K562 (cell line): ENCODE results near the gene SLC16A13. TPM values are rescaled to one million over a fixed set of nuclear protein-coding genes. Genes with fewer than 3 reads are reported as not detected.

Experiments
- ATAC-seq: fragments of 200-7000 bp; cut with Tn5 transposase; 3 replicates; pipeline ENCODE4 v1.9.1; 2020; ENCODE audit warnings: moderate library complexity
- BruUV-seq: library from RNA; stranded (reverse); fragments of 400-500 nt; replicated peaks from 2 replicates; lab custom pipeline; 2021; lab: Mats Ljungman, UMichigan
- CTCF ChIA-PET: fragments of 300-600 bp; formaldehyde crosslinking; extraction: SDS; loops from one replicate; lab custom pipeline; 2021; ENCODE audit warnings: low intra/inter-chr PET ratio; lab: Yijun Ruan, JAX
- POLR2A ChIA-PET: fragments of 300-600, 350-650 bp; sonication (Branson Sonifier 250); formaldehyde crosslinking; extraction: SDS; loops from one replicate; lab custom pipeline; 2021; ENCODE audit warnings: antibody characterized with exemption, inconsistent platforms; lab: Yijun Ruan, JAX
- DNase-seq, 4 experiments: peaks; one replicate each; pipeline versions ENCODE4 v3.0.0 to v3.0.0-alpha.2; 2011 to 2018; ENCODE audit warnings: low spot score in 3 of 4, mixed read lengths in 3 of 4; ENCODE audit errors: extremely low read depth in 1 of 4
- FAIRE-seq: peaks from 2 replicates; lab custom pipeline; 2011; peaks lifted over from hg19 to GRCh38; lab: Jason Lieb, UNC
- H2AFZ ChIP-seq: 2 replicates; pipeline ENCODE4 v1.6.0; 2011; ENCODE audit warnings: low read depth, low read length, control low read depth, inconsistent platforms
- H3K27ac ChIP-seq: fragments of 200-600 bp; 3 replicates; pipeline ENCODE4 v1.8.0; 2011; ENCODE audit warnings: low read depth, mild to moderate bottlenecking, control low read depth, inconsistent platforms, low read length, moderate library complexity, mixed read lengths; ENCODE audit errors: extremely low read depth
- H3K27me3 ChIP-seq, 2 experiments: fragments of 300-600 bp in 1 of 2; 2 replicates in 1 of 2; 3 replicates in 1 of 2; pipeline versions ENCODE4 v1.6.0 to v1.8.0; 2011; ENCODE audit warnings: inconsistent platforms in 2 of 2, low read length in 2 of 2, mild to moderate bottlenecking in 1 of 2, mixed read lengths in 1 of 2, moderate library complexity in 1 of 2; ENCODE audit not compliant: control insufficient read depth in 2 of 2, insufficient read depth in 2 of 2
- H3K36me3 ChIP-seq: fragments of 300-600 bp; 3 replicates; pipeline ENCODE4 v1.8.0; 2011; ENCODE audit warnings: mild to moderate bottlenecking, low read length, inconsistent platforms; ENCODE audit not compliant: control insufficient read depth, insufficient read depth
- H3K4me1 ChIP-seq, 2 experiments: fragments of 200-600 bp in 1 of 2; replicated peaks in 1 of 2; 2 replicates in 1 of 2; 3 replicates in 1 of 2; pipeline versions ENCODE4 v1.5.1 to v1.8.0; 2011; ENCODE audit warnings: inconsistent platforms in 2 of 2, low read length in 2 of 2, mild to moderate bottlenecking in 1 of 2, mixed read lengths in 1 of 2, moderate library complexity in 1 of 2; ENCODE audit not compliant: control insufficient read depth in 2 of 2, insufficient read depth in 2 of 2
- H3K4me2 ChIP-seq: 2 replicates; pipeline ENCODE4 v1.6.1; 2011; ENCODE audit warnings: low read length, control low read depth, inconsistent platforms, mixed read lengths; ENCODE audit not compliant: insufficient read depth
- H3K4me3 ChIP-seq: fragments of 200-600 bp; sonication (generic), shearing (Covaris generic); 2 replicates; pipeline ENCODE4 v1.5.1; 2016; ENCODE audit warnings: control low read depth, inconsistent platforms
- H3K79me2 ChIP-seq: fragments of 200-600 bp; 3 replicates; pipeline ENCODE4 v1.8.0; 2011; ENCODE audit warnings: low read length, inconsistent platforms; ENCODE audit not compliant: control insufficient read depth, insufficient read depth
- H3K9ac ChIP-seq, 2 experiments: 2 replicates each; pipeline versions ENCODE4 v1.6.0 to v1.6.1; 2011; ENCODE audit warnings: low read depth in 2 of 2, low read length in 2 of 2, control low read depth in 1 of 2, inconsistent platforms in 1 of 2, mild to moderate bottlenecking in 1 of 2, mixed read lengths in 1 of 2; ENCODE audit not compliant: insufficient read depth in 1 of 2
- H3K9me1 ChIP-seq: one replicate; pipeline ENCODE4 v1.6.0; 2011; ENCODE audit warnings: inconsistent platforms, mild to moderate bottlenecking, low read length, moderate library complexity; ENCODE audit not compliant: control insufficient read depth, insufficient read depth
- H3K9me3 ChIP-seq: replicated peaks from 2 replicates; pipeline ENCODE4 v1.5.1; 2011; ENCODE audit warnings: low read depth, low read length, inconsistent platforms; ENCODE audit not compliant: control insufficient read depth, insufficient read depth
- H4K20me1 ChIP-seq: replicated peaks from 2 replicates; pipeline ENCODE4 v1.6.1; 2011; ENCODE audit warnings: low read length, inconsistent platforms, mixed read lengths; ENCODE audit not compliant: control insufficient read depth, insufficient read depth
- KDM1A ChIP-seq, 2 experiments: fragments of 450-650 bp; IDR thresholded peaks; 2 replicates each; pipeline ENCODE4 v1.6.1; 2016; ENCODE audit warnings: mild to moderate bottlenecking in 2 of 2
- RAD21 ChIP-seq, 2 experiments: fragments of 250-450 bp in 1 of 2; fragments of 450-650 bp in 1 of 2; sonication (Bioruptor Pico) in 1 of 2; formaldehyde crosslinking in 1 of 2; IDR thresholded peaks in 1 of 2; conservative IDR thresholded peaks in 1 of 2; 2 replicates each; pipeline versions ENCODE4 v1.4.0 to v1.8.0; 2020 to 2022; ENCODE audit warnings: mild to moderate bottlenecking in 2 of 2, moderate library complexity in 1 of 2
- TSC22D4 ChIP-seq: fragments of 450-650 bp; IDR thresholded peaks from 2 replicates; pipeline ENCODE4 v1.6.1; 2016; ENCODE audit warnings: missing genetic modification characterization, missing biosample characterization, control low read depth
- ZNF274 ChIP-seq: IDR thresholded peaks from 2 replicates; pipeline ENCODE4 v1.6.1; 2011; ENCODE audit warnings: low read depth, mild to moderate bottlenecking, low read length, moderate library complexity, borderline replicate concordance
- WGBS: fragments of 100-300 bp; shearing (Covaris generic); methylation state at CpG from one replicate; pipeline ENCODE4 v1.1.6; 2016; ENCODE audit warnings: low coverage, mixed read lengths; ENCODE audit not compliant: insufficient coverage; ENCODE audit errors: missing lambda C conversion rate; 5-methylcytosine and 5-hydroxymethylcytosine counted together
- in situ Hi-C: fragments of 300-500 bp; cut with MboI; formaldehyde crosslinking; loops from 4 replicates; pipeline ENCODE4 v1.15.0; 2018; ENCODE audit warnings: inconsistent platforms, mixed read lengths
- intact Hi-C: fragments of 100-400 bp; cut with micrococcal nuclease; formaldehyde crosslinking; loops from 2 replicates; pipeline ENCODE4 v1.14.2; 2022
- polyA plus RNA-seq, 8 experiments: library from polyadenylated mRNA; depleted of rRNA in 4 of 8; stranded (reverse) in 5 of 8; unstranded in 3 of 8; fragments of >200 nt; fragmentation: Nextera tagmentation in 2 of 8; fragmentation: Illumina TruSeq in 1 of 8; extraction: Ambion mirVana in 2 of 8; extraction: Trizol in 1 of 8; gene quantifications; 2 replicates each; pipeline versions ENCODE4 v1.2.1 to v1.2.3, GENCODE V29; 2011 to 2014; ENCODE audit warnings: inconsistent platforms in 1 of 8, missing spikeins in 1 of 8
- total RNA-seq, 7 experiments: library from RNA; depleted of rRNA in 6 of 7; stranded (reverse); fragments of >200 nt in 6 of 7; fragmentation: Illumina TruSeq in 2 of 7; extraction: Trizol in 2 of 7; gene quantifications; 2 replicates each; pipeline versions ENCODE4 v1.2.1 to v1.2.3, GENCODE V29; 2011 to 2021; ENCODE audit warnings: low replicate concordance in 1 of 7
- TF ChIP-seq, protein P1 (sequence below), 2 experiments: fragments of 150-350 bp in 1 of 2; IDR thresholded peaks; 2 replicates each; pipeline ENCODE4 v1.6.1; 2012 to 2016; ENCODE audit warnings: low read depth in 2 of 2, low read length in 2 of 2, mild to moderate bottlenecking in 1 of 2, moderate library complexity in 1 of 2
- TF ChIP-seq, protein P2 (sequence below): fragments of 450-650 bp; IDR thresholded peaks from 2 replicates; pipeline ENCODE4 v1.6.1; 2014; ENCODE audit warnings: low read depth, mild to moderate bottlenecking, moderate library complexity, borderline replicate concordance
- TF ChIP-seq, protein P3 (sequence below): sonication (generic); IDR thresholded peaks from 2 replicates; pipeline ENCODE4 v1.6.1; 2016
- TF ChIP-seq, protein P4 (sequence below): IDR thresholded peaks from 2 replicates; pipeline ENCODE4 v1.6.1; 2012; ENCODE audit warnings: low read depth, low read length, improper control_type of control experiment, borderline replicate concordance

Gene SLC16A13
- total and polyA plus RNA-seq, 9 of the 15 experiments (the other 6 are each of a cell fraction or from before 2014, with no cell fraction given) = 0.04 to 5.6 (median 0.87) TPM

DNA sequence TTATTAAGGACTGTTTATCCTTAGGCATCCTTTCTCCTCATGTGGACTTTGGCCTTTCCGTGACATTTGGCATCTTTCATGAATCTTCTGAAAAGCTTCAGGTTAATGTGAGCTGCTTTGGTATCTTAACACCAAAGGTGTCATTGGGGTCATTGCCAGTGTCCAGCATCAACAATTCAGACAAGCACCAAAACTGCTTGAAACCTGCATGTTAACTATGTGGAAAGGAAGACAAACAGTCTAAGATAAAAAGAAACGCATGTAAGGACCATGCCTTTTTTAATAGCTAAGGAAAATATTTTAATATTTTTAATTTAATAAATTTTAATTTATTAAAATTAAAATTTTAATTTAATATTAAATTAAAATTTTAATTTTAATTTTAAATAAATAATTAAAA lies 32.1 kb upstream of the SLC16A13 start (continued):
- TF ChIP-seq, protein P1, sequence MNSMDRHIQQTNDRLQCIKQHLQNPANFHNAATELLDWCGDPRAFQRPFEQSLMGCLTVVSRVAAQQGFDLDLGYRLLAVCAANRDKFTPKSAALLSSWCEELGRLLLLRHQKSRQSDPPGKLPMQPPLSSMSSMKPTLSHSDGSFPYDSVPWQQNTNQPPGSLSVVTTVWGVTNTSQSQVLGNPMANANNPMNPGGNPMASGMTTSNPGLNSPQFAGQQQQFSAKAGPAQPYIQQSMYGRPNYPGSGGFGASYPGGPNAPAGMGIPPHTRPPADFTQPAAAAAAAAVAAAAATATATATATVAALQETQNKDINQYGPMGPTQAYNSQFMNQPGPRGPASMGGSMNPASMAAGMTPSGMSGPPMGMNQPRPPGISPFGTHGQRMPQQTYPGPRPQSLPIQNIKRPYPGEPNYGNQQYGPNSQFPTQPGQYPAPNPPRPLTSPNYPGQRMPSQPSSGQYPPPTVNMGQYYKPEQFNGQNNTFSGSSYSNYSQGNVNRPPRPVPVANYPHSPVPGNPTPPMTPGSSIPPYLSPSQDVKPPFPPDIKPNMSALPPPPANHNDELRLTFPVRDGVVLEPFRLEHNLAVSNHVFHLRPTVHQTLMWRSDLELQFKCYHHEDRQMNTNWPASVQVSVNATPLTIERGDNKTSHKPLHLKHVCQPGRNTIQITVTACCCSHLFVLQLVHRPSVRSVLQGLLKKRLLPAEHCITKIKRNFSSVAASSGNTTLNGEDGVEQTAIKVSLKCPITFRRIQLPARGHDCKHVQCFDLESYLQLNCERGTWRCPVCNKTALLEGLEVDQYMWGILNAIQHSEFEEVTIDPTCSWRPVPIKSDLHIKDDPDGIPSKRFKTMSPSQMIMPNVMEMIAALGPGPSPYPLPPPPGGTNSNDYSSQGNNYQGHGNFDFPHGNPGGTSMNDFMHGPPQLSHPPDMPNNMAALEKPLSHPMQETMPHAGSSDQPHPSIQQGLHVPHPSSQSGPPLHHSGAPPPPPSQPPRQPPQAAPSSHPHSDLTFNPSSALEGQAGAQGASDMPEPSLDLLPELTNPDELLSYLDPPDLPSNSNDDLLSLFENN (IDR thresholded peaks at IDR 0.05; ENCODE audit: low read depth in 2 of 2, low read length in 2 of 2) = no peak
- TF ChIP-seq TSC22D4 (tag) = no peak
- TF ChIP-seq, all 486 proteins: peak for 1

DNA sequence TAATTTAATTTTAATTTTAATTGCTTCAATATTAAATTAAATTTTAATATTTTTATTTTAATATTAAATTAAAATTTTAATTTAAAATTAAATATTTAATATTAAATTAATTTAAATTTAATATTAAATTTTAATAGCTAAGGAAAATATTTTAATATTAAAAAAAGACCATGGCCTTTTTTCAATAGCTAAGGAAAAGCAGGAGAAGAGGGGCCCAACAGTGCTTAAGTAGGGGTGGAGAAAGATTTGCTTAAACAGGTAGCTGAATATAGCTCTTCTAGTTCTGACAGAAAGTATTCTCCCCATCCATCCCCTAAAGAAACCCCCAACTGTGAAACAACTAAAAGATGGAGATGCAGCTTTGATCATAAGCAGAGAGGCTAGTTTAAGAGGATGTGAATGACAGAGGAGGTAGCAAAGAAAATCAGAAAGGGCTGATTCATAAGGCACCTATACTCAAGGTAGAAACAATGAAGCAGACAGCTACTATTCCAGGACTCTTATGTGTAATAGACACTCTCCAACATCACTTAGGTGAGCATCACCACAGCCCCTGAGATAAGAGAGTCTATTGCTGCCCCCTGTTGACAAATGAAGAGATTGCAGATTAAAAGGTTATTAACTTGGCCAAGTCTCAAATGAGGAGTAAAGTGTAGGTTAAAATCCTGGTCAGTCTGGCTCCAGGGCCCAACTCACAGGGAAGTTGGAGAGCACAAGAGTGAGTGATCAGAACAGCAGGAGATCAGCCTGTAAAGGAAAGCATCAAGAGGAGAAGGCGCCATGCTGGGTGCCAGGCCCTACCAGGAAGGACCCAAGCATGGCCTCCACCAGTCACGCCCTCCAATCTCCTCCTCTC lies 31.2 kb upstream of the SLC16A13 start:
- CTCF ChIA-PET = interaction anchor here (0.7 to 3.1 kb wide), 4 partner anchors 33 to 339 kb away, joined by 3 to 40 read pairs (median 5); no protein-coding TSS in a partner anchor
- Histone ChIP-seq H3K9ac (no peak overlapping the region), H3K27me3 (no peaks in the 10 kb centered on the region), H3K9me3 (no peaks in the 10 kb centered on the region), H3K4me1 (peaks cover 6% of the 10 kb centered on the region in 2 experiments; a peak in 4 of 5 replicates), H3K36me3 (peaks cover 38% of the 10 kb centered on the region; the same call in 2 of the 3 replicates), H3K4me2 (no peak overlapping the region), H3K4me3 (no peak overlapping the region), H3K79me2 (peaks cover 9% of the 10 kb centered on the region), H4K20me1 (no peaks in the 10 kb centered on the region), H2AFZ (no peak overlapping the region), H3K27ac (no peak overlapping the region), H3K9me1 (no peaks in the 10 kb centered on the region)
- 100% methylated on average over 1 of the region's 2 CpGs for WGBS
- ATAC-seq (peak; percentile 84), FAIRE-seq (peak; percentile 93), DNase-seq (peak; percentile 41 to 69 (median 48))
- intact Hi-C loops (loop anchor here (1.0 to 2.0 kb wide), 2 partner anchors 90 to 162 kb away; no protein-coding TSS in a partner anchor), in situ Hi-C loops (loop anchor here (5.0 kb wide), 2 partner anchors 92 to 337 kb away; no protein-coding TSS in a partner anchor)
- POLR2A ChIA-PET = interaction anchor here (0.6 to 2.7 kb wide), 7 partner anchors 11 to 287 kb away, joined by 3 to 11 read pairs (median 4); no protein-coding TSS in a partner anchor
- BruUV-seq = no TSS peak
- peak in 1 of 2 experiments; percentile 10; a peak in 1 of 4 replicates for TF ChIP-seq KDM1A (IDR thresholded peaks at IDR 0.05)
- TF ChIP-seq, protein P2, sequence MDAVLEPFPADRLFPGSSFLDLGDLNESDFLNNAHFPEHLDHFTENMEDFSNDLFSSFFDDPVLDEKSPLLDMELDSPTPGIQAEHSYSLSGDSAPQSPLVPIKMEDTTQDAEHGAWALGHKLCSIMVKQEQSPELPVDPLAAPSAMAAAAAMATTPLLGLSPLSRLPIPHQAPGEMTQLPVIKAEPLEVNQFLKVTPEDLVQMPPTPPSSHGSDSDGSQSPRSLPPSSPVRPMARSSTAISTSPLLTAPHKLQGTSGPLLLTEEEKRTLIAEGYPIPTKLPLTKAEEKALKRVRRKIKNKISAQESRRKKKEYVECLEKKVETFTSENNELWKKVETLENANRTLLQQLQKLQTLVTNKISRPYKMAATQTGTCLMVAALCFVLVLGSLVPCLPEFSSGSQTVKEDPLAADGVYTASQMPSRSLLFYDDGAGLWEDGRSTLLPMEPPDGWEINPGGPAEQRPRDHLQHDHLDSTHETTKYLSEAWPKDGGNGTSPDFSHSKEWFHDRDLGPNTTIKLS = no peak
- TF ChIP-seq, protein P3, sequence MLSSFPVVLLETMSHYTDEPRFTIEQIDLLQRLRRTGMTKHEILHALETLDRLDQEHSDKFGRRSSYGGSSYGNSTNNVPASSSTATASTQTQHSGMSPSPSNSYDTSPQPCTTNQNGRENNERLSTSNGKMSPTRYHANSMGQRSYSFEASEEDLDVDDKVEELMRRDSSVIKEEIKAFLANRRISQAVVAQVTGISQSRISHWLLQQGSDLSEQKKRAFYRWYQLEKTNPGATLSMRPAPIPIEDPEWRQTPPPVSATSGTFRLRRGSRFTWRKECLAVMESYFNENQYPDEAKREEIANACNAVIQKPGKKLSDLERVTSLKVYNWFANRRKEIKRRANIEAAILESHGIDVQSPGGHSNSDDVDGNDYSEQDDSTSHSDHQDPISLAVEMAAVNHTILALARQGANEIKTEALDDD = peak; percentile 20; the same call in 1 of the 2 replicates
- peak; percentile 36; the same call in 1 of the 2 replicates for TF ChIP-seq ZNF274
- TF ChIP-seq, protein P4, sequence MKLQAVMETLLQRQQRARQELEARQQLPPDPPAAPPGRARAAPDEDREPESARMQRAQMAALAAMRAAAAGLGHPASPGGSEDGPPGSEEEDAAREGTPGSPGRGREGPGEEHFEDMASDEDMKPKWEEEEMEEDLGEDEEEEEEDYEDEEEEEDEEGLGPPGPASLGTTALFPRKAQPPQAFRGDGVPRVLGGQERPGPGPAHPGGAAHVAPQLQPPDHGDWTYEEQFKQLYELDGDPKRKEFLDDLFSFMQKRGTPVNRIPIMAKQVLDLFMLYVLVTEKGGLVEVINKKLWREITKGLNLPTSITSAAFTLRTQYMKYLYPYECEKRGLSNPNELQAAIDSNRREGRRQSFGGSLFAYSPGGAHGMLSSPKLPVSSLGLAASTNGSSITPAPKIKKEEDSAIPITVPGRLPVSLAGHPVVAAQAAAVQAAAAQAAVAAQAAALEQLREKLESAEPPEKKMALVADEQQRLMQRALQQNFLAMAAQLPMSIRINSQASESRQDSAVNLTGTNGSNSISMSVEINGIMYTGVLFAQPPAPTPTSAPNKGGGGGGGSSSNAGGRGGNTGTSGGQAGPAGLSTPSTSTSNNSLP = peak; percentile 90; the same call in 1 of the 2 replicates
- TF ChIP-seq RAD21 (CRISPR knock-in tag; conservative IDR thresholded peaks at IDR 0.05 in 1 of 2, IDR thresholded peaks at IDR 0.05 in 1 of 2) = peak; percentile 79 to 88
